GM18519 (cell line): Measurements from ENCODE around the gene RAB7B.

Experiments used
- ATAC-seq: cut with Tn5 transposase; IDR thresholded peaks from one replicate; pipeline ENCODE4 v1.9.1; 2021; ENCODE audit warnings: mild to moderate bottlenecking, moderate library complexity; ENCODE audit not compliant: unreplicated experiment, low FRiP score

The RAB7B gene

GRCh38 chr1:205932776-205933175, 70.4 kb downstream of the RAB7B start:
- ATAC-seq: no peak

- no peak for ATAC-seq
These were observed 72.4 kb downstream of the RAB7B start for GRCh38 chr1:205930799-205931281.

- ATAC-seq: no peak
These were observed 73.0 kb downstream of the RAB7B start for GRCh38 chr1:205930195-205930577.

GRCh38 chr1:205929496-205930194, 73.5 kb downstream of the RAB7B start:
- ATAC-seq: no peak

GRCh38 chr1:205928317-205928716, 74.9 kb downstream of the RAB7B start:
- ATAC-seq: no peak

GRCh38 chr1:205927676-205928075, 75.5 kb downstream of the RAB7B start:
- no peak for ATAC-seq

- ATAC-seq: no peak
These were observed 75.9 kb downstream of the RAB7B start for GRCh38 chr1:205927247-205927646.
